SK-N-SH treated with all-trans-retinoic acid at 6 μM for 48 hours (cell line): ENCODE results near the gene PIK3AP1.

Source experiments
- CSDC2 ChIP-seq: fragments of 250-450 bp; sonication (Bioruptor Pico); IDR thresholded peaks from 2 replicates; pipeline ENCODE4 v1.5.0; 2020; ENCODE audit warnings: mild to moderate bottlenecking, moderate library complexity
- CSRNP3 ChIP-seq: fragments of 250-450 bp; sonication (Bioruptor Pico); IDR thresholded peaks from 2 replicates; pipeline ENCODE4 v1.5.1; 2021; ENCODE audit warnings: mild to moderate bottlenecking, moderate library complexity
- ISL1 ChIP-seq: fragments of 250-450 bp; sonication (Bioruptor Pico); IDR thresholded peaks from 2 replicates; pipeline ENCODE4 v2.1.2; 2022; ENCODE audit warnings: mild to moderate bottlenecking, moderate library complexity
- ZFP3 ChIP-seq: fragments of 250-450 bp; sonication (Bioruptor Pico); IDR thresholded peaks from 2 replicates; pipeline ENCODE4 v1.5.0; 2020; ENCODE audit warnings: mild to moderate bottlenecking, moderate library complexity

- TF ChIP-seq CSRNP3 (CRISPR knock-in tag) (no peak), CSDC2 (CRISPR knock-in tag) (no peak), ISL1 (CRISPR knock-in tag) (no peak), ZFP3 (CRISPR knock-in tag) (no peak)
Measured at GRCh38 chr10:96584474-96584873, 135.8 kb downstream of the PIK3AP1 start.
